GM23338 (cell line): ENCODE results near the gene SH3RF3. TPM values are rescaled to one million over a fixed set of nuclear protein-coding genes. Genes with fewer than 3 reads are reported as not detected.

Experiments
- ATAC-seq: fragments of 200-7000 bp; cut with Tn5 transposase; 3 replicates; pipeline ENCODE4 v1.9.1; 2020
- DNase-seq: peaks from one replicate; pipeline ENCODE4 v3.0.0-alpha.2; 2015; ENCODE audit warnings: low spot score
- H2AFZ ChIP-seq: fragments of 200-600 bp; sonication (generic); 2 replicates; pipeline ENCODE4 v1.8.0; 2016; ENCODE audit warnings: antibody characterized with exemption, mild to moderate bottlenecking, moderate library complexity
- H3F3A ChIP-seq: fragments of 200-600 bp; sonication (generic); replicated peaks from 2 replicates; pipeline ENCODE4 v1.8.0; 2017; ENCODE audit warnings: antibody characterized with exemption, mixed run types, low read depth
- H3K27ac ChIP-seq: fragments of 200-600 bp; sonication (generic); 2 replicates; pipeline ENCODE4 v1.6.1; 2016; ENCODE audit warnings: low read depth
- H3K27me3 ChIP-seq: fragments of 200-600 bp; sonication (generic); 2 replicates; pipeline ENCODE4 v1.8.0; 2016; ENCODE audit warnings: mild to moderate bottlenecking, mixed run types, moderate library complexity; ENCODE audit not compliant: insufficient read depth
- H3K36me3 ChIP-seq: fragments of 200-600 bp; sonication (generic); 2 replicates; pipeline ENCODE4 v1.8.0; 2016; ENCODE audit warnings: mild to moderate bottlenecking; ENCODE audit not compliant: insufficient read depth
- H3K4me1 ChIP-seq: fragments of 200-600 bp; sonication (generic); 2 replicates; pipeline ENCODE4 v1.8.0; 2016; ENCODE audit warnings: mild to moderate bottlenecking, moderate library complexity; ENCODE audit not compliant: insufficient read depth
- H3K4me2 ChIP-seq: fragments of 200-600 bp; sonication (generic); 2 replicates; pipeline ENCODE4 v1.7.1; 2017; ENCODE audit warnings: mixed run types
- H3K4me3 ChIP-seq: fragments of 200-600 bp; sonication (generic); 2 replicates; pipeline ENCODE4 v1.6.1; 2016; ENCODE audit warnings: mixed run types
- H3K79me2 ChIP-seq: fragments of 200-600 bp; sonication (generic); replicated peaks from 2 replicates; pipeline ENCODE4 v1.8.0; 2017; ENCODE audit warnings: mild to moderate bottlenecking; ENCODE audit not compliant: insufficient read depth
- H3K9me2 ChIP-seq: fragments of 200-600 bp; sonication (generic); 2 replicates; pipeline ENCODE4 v1.8.0; 2017; ENCODE audit not compliant: insufficient read depth
- H4K20me1 ChIP-seq: fragments of 200-600 bp; sonication (generic); replicated peaks from 2 replicates; pipeline ENCODE4 v1.8.0; 2017; ENCODE audit warnings: mild to moderate bottlenecking; ENCODE audit not compliant: insufficient read depth
- H3K27ac Mint-ChIP-seq: 2 replicates; pipeline ENCODE4 v1.8.0; 2020; ENCODE audit warnings: inconsistent platforms, mild to moderate bottlenecking, moderate library complexity, mixed read lengths
- H3K27me3 Mint-ChIP-seq: 3 replicates; pipeline ENCODE4 v1.8.0; 2022; ENCODE audit warnings: low read depth, mild to moderate bottlenecking, moderate library complexity, mixed read lengths, inconsistent platforms; ENCODE audit not compliant: insufficient read depth, poor library complexity
- H3K36me3 Mint-ChIP-seq: 3 replicates; pipeline ENCODE4 v1.8.0; 2021; ENCODE audit warnings: low read depth, mild to moderate bottlenecking, inconsistent platforms, moderate library complexity, mixed read lengths
- H3K4me1 Mint-ChIP-seq: 3 replicates; pipeline ENCODE4 v1.8.0; 2020; ENCODE audit warnings: mild to moderate bottlenecking, inconsistent platforms, mixed read lengths
- H3K4me3 Mint-ChIP-seq: 3 replicates; pipeline ENCODE4 v1.8.0; 2021; ENCODE audit warnings: moderate library complexity, mild to moderate bottlenecking, inconsistent platforms, mixed read lengths
- H3K9me3 Mint-ChIP-seq: 3 replicates; pipeline ENCODE4 v1.8.0; 2020; ENCODE audit warnings: moderate library complexity, mild to moderate bottlenecking, inconsistent platforms, mixed read lengths
- CREB1 ChIP-seq: fragments of 250-450 bp; sonication (Bioruptor Pico); IDR thresholded peaks from 2 replicates; pipeline ENCODE4 v1.5.0; 2020; ENCODE audit warnings: low read depth, mild to moderate bottlenecking, moderate library complexity
- CTCF ChIP-seq, 2 experiments: fragments of 200-600 bp in 1 of 2; sonication (generic) in 1 of 2; conservative IDR thresholded peaks; 2 replicates each; pipeline versions ENCODE4 v1.5.1 to v1.6.1; 2016 to 2017; ENCODE audit warnings: antibody characterized with exemption in 2 of 2, low read depth in 2 of 2, mild to moderate bottlenecking in 2 of 2, moderate library complexity in 1 of 2
- ETS1 ChIP-seq: IDR thresholded peaks from 2 replicates; pipeline ENCODE4 v1.6.1; 2016; ENCODE audit warnings: antibody characterized with exemption
- EZH2 ChIP-seq: fragments of 200-600 bp; sonication (generic); IDR thresholded peaks from one replicate; pipeline ENCODE4 v1.8.0; 2017; ENCODE audit warnings: antibody characterized with exemption, mild to moderate bottlenecking, low read depth; ENCODE audit not compliant: unreplicated experiment
- EZH2phosphoT487 ChIP-seq: fragments of 200-600 bp; sonication (generic); IDR thresholded peaks from one replicate; pipeline ENCODE4 v1.8.1; 2018; ENCODE audit warnings: antibody characterized with exemption; ENCODE audit not compliant: unreplicated experiment
- JUNB ChIP-seq: IDR thresholded peaks from one replicate; pipeline ENCODE4 v1.6.1; 2016; ENCODE audit warnings: antibody characterized with exemption; ENCODE audit not compliant: unreplicated experiment
- NANOG ChIP-seq: IDR thresholded peaks from 2 replicates; pipeline ENCODE4 v1.6.1; 2016; ENCODE audit warnings: antibody characterized with exemption, borderline replicate concordance
- POLR2AphosphoS5 ChIP-seq: IDR thresholded peaks from 2 replicates; pipeline ENCODE4 v1.6.1; 2016; ENCODE audit warnings: antibody characterized with exemption, low read depth
- REST ChIP-seq: IDR thresholded peaks from one replicate; pipeline ENCODE4 v1.6.1; 2018; ENCODE audit warnings: antibody characterized with exemption; ENCODE audit not compliant: unreplicated experiment
- STAT1 ChIP-seq: IDR thresholded peaks from one replicate; pipeline ENCODE4 v1.6.1; 2016; ENCODE audit warnings: antibody characterized with exemption; ENCODE audit not compliant: unreplicated experiment
- ZNF114 ChIP-seq: fragments of 250-450 bp; sonication (Bioruptor Pico); IDR thresholded peaks from 2 replicates; pipeline ENCODE4 v1.5.0; 2020; ENCODE audit warnings: mild to moderate bottlenecking, moderate library complexity
- ZNF331 ChIP-seq: fragments of 250-450 bp; sonication (Bioruptor Pico); IDR thresholded peaks from 2 replicates; pipeline ENCODE4 v1.5.0; 2020; ENCODE audit warnings: low read depth, mild to moderate bottlenecking, moderate library complexity
- ZNF462 ChIP-seq: fragments of 250-450 bp; sonication (Bioruptor Pico); IDR thresholded peaks from 2 replicates; pipeline ENCODE4 v1.5.0; 2020; ENCODE audit warnings: mild to moderate bottlenecking, moderate library complexity
- polyA plus RNA-seq: library from polyadenylated mRNA; unstranded; fragments of >200 nt; fragmentation: Nextera tagmentation; extraction: Ambion mirVana; gene quantifications from 2 replicates; pipeline ENCODE4 v1.2.1, GENCODE V29; 2016
- total RNA-seq: library from RNA; depleted of rRNA; stranded (reverse); fragments of >200 nt; shearing (Covaris generic); gene quantifications from 2 replicates; pipeline ENCODE4 v1.2.3, GENCODE V29; 2014

Gene SH3RF3
- total and polyA plus RNA-seq, 2 experiments from 2014 or later: 0.11 to 0.63 TPM

- Mint-ChIP-seq H3K9me3 (no peaks in the 10 kb centered on the region), H3K27ac (peak overlapping the region; percentile 76; the same call in 1 of the 2 replicates), H3K36me3 (no peaks in the 10 kb centered on the region), H3K4me3 (no peak overlapping the region), H3K27me3 (peaks cover 12% of the 10 kb centered on the region), H3K4me1 (peaks cover 15% of the 10 kb centered on the region)
- Histone ChIP-seq H3K36me3 (no peaks in the 10 kb centered on the region), H3K79me2 (no peaks in the 10 kb centered on the region), H3K4me2 (no peak overlapping the region), H3K4me3 (no peak overlapping the region), H3K27ac (no peak overlapping the region), H3K4me1 (no peaks in the 10 kb centered on the region; the same call in 1 of the 2 replicates), H2AFZ (peak overlapping the region; percentile 50; the same call in 1 of the 2 replicates), H3F3A (no peaks in the 10 kb centered on the region), H4K20me1 (no peaks in the 10 kb centered on the region), H3K27me3 (no peaks in the 10 kb centered on the region), H3K9me2 (0 out of 2 replicates have a peak, but pooled peaks cover 8% of the 10 kb centered on the region)
- DNase-seq (peak; percentile 47), ATAC-seq (peak; percentile 56)
- TF ChIP-seq STAT1 (no peak), JUNB (no peak), EZH2phosphoT487 (no peak), ETS1 (no peak), ZNF462 (CRISPR knock-in tag) (no peak), CREB1 (CRISPR knock-in tag) (no peak), CTCF (conservative IDR thresholded peaks at IDR 0.05; ENCODE audit: low read depth in 2 of 2) (no peak), REST (no peak), EZH2 (no peak), NANOG (no peak), ZNF331 (no peak), ZNF114 (CRISPR knock-in tag) (no peak), POLR2AphosphoS5 (no peak)
Observed at GRCh38 chr2:109279243-109279860, 150.3 kb downstream of the SH3RF3 start.
